Testis (tissue), 3 donors: Measurements from ENCODE around the gene CAPN12. TPM values are rescaled to one million over a fixed set of nuclear protein-coding genes. Genes with fewer than 3 reads are reported as not detected.

Experiments used
- DNase-seq: peaks from one replicate; pipeline ENCODE4 v3.0.0-alpha.2; 2019
- H3K27ac ChIP-seq, 2 donors: fragments of 200-600 bp; sonication (generic); one replicate each; pipeline ENCODE4 v1.5.1; 2019
- H3K27me3 ChIP-seq: fragments of 200-600 bp; sonication (generic); one replicate; pipeline ENCODE4 v1.5.1; 2019
- H3K36me3 ChIP-seq: fragments of 200-600 bp; sonication (generic); one replicate; pipeline ENCODE4 v1.5.1; 2017; ENCODE audit warnings: low read depth; ENCODE audit errors: missing control alignments
- H3K4me1 ChIP-seq: fragments of 200-600 bp; sonication (generic); one replicate; pipeline ENCODE4 v1.5.1; 2019
- H3K4me3 ChIP-seq, 2 donors: fragments of 200-600 bp; sonication (generic); one replicate each; pipeline ENCODE4 v1.5.1; 2017 to 2019
- H3K9me3 ChIP-seq: fragments of 200-600 bp; sonication (generic); one replicate; pipeline ENCODE4 v1.5.1; 2017
- POLR2A ChIP-seq: fragments of 450-650 bp; IDR thresholded peaks from one replicate; pipeline ENCODE4 v1.6.1; 2017; ENCODE audit warnings: antibody characterized with exemption, mild to moderate bottlenecking, moderate library complexity
- WGBS, 2 donors: methylation state at CpG; one replicate each; pipeline ENCODE4 v1.1.5; 2018; 5-methylcytosine and 5-hydroxymethylcytosine counted together
- intact Hi-C: fragments of 100-400 bp; cut with DNase I; formaldehyde crosslinking; loops from one replicate; pipeline ENCODE4 v1.15.1; 2023; ENCODE audit warnings: low total_unique reads
- polyA plus RNA-seq: library from polyadenylated mRNA; stranded (reverse); fragments of 350-450 nt; fragmentation: Illumina TruSeq; extraction: RNeasy Lipid Tissue Mini Kit (QIAGEN cat#74804); gene quantifications from one replicate; pipeline ENCODE4 v1.2.3, GENCODE V29; 2014; ENCODE audit warnings: low read depth, low replicate concordance; ENCODE audit not compliant: insufficient read depth
- total RNA-seq, 2 donors: library from RNA; depleted of rRNA; stranded (reverse); fragments of >200 nt; gene quantifications; one replicate each; pipeline ENCODE4 v1.2.3, GENCODE V29; 2016
- TF ChIP-seq, protein P1 (sequence below), 3 experiments: fragments of 450-650 bp in 2 of 3; fragments of 200-600 bp in 1 of 3; sonication (generic) in 1 of 3; IDR thresholded peaks; one replicate each; pipeline ENCODE4 v1.5.1; 2016 to 2019; ENCODE audit warnings: antibody characterized with exemption in 3 of 3, mild to moderate bottlenecking in 2 of 3, moderate library complexity in 1 of 3

CAPN12 gene
- total and polyA plus RNA-seq, 3 donors from 2014 or later: 3.6 to 5.5 (median 4.6) TPM

GRCh38 chr19:38781058-38781457, 36.8 kb upstream of the CAPN12 start:
- DNase-seq: peak; percentile 90
- WGBS, 2 donors: 43 to 55% methylated on average over 7 of the region's 7 CpGs
- Histone ChIP-seq H3K9me3 (no peaks in the 10 kb centered on the region), H3K4me3 (no peak overlapping the region), H3K4me1 (peaks cover 6% of the 10 kb centered on the region), H3K27me3 (no peaks in the 10 kb centered on the region), H3K27ac (peak overlapping the region; percentile 33 to 63), H3K36me3 (no peaks in the 10 kb centered on the region)
- TF ChIP-seq POLR2A: no peak
- TF ChIP-seq, protein P1, sequence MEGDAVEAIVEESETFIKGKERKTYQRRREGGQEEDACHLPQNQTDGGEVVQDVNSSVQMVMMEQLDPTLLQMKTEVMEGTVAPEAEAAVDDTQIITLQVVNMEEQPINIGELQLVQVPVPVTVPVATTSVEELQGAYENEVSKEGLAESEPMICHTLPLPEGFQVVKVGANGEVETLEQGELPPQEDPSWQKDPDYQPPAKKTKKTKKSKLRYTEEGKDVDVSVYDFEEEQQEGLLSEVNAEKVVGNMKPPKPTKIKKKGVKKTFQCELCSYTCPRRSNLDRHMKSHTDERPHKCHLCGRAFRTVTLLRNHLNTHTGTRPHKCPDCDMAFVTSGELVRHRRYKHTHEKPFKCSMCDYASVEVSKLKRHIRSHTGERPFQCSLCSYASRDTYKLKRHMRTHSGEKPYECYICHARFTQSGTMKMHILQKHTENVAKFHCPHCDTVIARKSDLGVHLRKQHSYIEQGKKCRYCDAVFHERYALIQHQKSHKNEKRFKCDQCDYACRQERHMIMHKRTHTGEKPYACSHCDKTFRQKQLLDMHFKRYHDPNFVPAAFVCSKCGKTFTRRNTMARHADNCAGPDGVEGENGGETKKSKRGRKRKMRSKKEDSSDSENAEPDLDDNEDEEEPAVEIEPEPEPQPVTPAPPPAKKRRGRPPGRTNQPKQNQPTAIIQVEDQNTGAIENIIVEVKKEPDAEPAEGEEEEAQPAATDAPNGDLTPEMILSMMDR (IDR thresholded peaks at IDR 0.05): no peak
- intact Hi-C loops: no loop called here

DNA sequence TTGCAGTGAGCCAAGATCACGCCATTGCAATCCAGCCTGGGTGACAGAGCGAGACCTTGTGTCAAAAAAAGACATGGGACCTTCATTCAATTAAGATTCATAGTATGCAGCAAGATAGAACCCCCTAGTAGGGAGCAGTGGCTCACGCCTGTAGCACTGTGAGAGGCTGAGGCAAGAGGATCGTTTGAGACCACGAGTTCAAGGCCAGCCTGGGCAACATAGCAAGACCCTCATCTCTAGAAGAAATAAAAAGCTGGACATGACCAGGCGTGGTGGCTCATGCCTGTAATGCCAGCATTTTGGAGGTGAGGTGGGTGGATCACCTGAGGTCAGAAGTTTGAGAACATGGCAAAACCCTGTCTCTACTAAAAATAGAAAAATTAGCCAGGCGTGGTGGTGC, 36.2 kb upstream of the CAPN12 start:
- TF ChIP-seq, protein P1 (IDR thresholded peaks at IDR 0.05): no peak
- TF ChIP-seq POLR2A: no peak
- H3K4me3 ChIP-seq: no peak overlapping the region
- no peak for DNase-seq
- intact Hi-C loops: no loop called here
- H3K27ac ChIP-seq: peak overlapping the region; percentile 10 to 61
- no peaks in the 10 kb centered on the region for H3K36me3 ChIP-seq
- no peaks in the 10 kb centered on the region for H3K27me3 ChIP-seq
- H3K9me3 ChIP-seq: no peaks in the 10 kb centered on the region
- 69 to 77% methylated on average over 7 of the region's 7 CpGs for WGBS, 2 donors
- H3K4me1 ChIP-seq: peaks cover 6% of the 10 kb centered on the region

DNA sequence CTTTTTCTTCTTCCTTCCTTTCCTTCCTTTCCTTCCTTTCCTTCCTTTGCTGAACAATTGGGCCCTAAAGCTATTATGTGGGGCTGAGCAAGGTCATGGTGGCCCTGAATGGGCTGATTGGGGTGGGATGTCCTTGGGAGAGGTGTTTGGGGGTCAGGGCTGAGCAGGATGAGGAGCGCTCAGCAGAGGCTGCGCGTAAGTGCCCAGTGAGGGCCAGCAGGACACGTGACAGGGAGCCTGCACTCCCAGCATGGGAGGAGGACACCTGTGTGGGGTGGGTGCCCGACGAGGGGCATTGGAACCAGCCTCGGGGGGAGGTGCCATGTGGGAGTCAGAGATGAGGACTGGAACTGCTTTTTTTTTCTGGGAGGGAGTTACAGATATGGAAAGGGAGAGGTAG, 34.5 kb upstream of the CAPN12 start:
- H3K9me3 ChIP-seq: no peaks in the 10 kb centered on the region
- no peaks in the 10 kb centered on the region for H3K36me3 ChIP-seq
- no peak overlapping the region for H3K27ac ChIP-seq
- peaks cover 6% of the 10 kb centered on the region for H3K4me1 ChIP-seq
- no peak overlapping the region for H3K4me3 ChIP-seq
- intact Hi-C loops: no loop called here
- no peaks in the 10 kb centered on the region for H3K27me3 ChIP-seq
- no peak for TF ChIP-seq POLR2A
- TF ChIP-seq, protein P1 (IDR thresholded peaks at IDR 0.05): no peak
- DNase-seq: peak; percentile 57
- WGBS, 2 donors: 24 to 42% methylated on average over 7 of the region's 7 CpGs

- 84 to 85% methylated on average over 11 to 13 of the region's 13 CpGs for WGBS, 2 donors
Observed at GRCh38 chr19:38774181-38774950, 30.1 kb upstream of the CAPN12 start.

More at GRCh38 chr19:38774181-38774950, 30.1 kb upstream of the CAPN12 start:
- Histone ChIP-seq H3K4me1 (peaks cover 12% of the 10 kb centered on the region), H3K27ac (no peak overlapping the region), H3K4me3 (no peak overlapping the region), H3K9me3 (no peaks in the 10 kb centered on the region), H3K36me3 (no peaks in the 10 kb centered on the region), H3K27me3 (no peaks in the 10 kb centered on the region)
- TF ChIP-seq, protein P1 (IDR thresholded peaks at IDR 0.05): no peak
- no peak for TF ChIP-seq POLR2A
- intact Hi-C loops: no loop called here
- no peak for DNase-seq
